Activated CD8-positive, alpha-beta T cell treated with anti-CD3 and anti-CD28 coated beads for 36 hours (primary cell): ENCODE data around the gene POLN. TPM values are rescaled to one million over a fixed set of nuclear protein-coding genes. Genes with fewer than 3 reads are reported as not detected.
"Not testable (repeated sequence)": the region's sequence is repeated elsewhere in the genome, so short reads cannot be mapped to it uniquely, and the experiment has no call there.

Experiments used
- ATAC-seq: fragments of 200-7000 bp; cut with Tn5 transposase; one replicate; pipeline ENCODE4 v1.10.0; 2021; ENCODE audit warnings: mild to moderate bottlenecking, moderate library complexity
- CTCF ChIA-PET: fragments of 350-600 bp; sonication (Branson Sonifier 250); formaldehyde crosslinking; loops from one replicate; lab custom pipeline; 2021; ENCODE audit warnings: antibody characterized with exemption; lab: Charles Lee
- POLR2A ChIA-PET: fragments of 350-600 bp; sonication (Branson Sonifier 250); formaldehyde crosslinking; loops from one replicate; lab custom pipeline; 2021; ENCODE audit warnings: antibody characterized with exemption; lab: Charles Lee
- DNase-seq: peaks from one replicate; pipeline ENCODE4 v3.0.0-alpha.2; 2020
- H3K27ac Mint-ChIP-seq: one replicate; pipeline ENCODE4 v1.8.0; 2021; ENCODE audit warnings: mild to moderate bottlenecking, mixed read lengths
- H3K27me3 Mint-ChIP-seq: one replicate; pipeline ENCODE4 v1.8.0; 2021; ENCODE audit warnings: mixed read lengths
- H3K36me3 Mint-ChIP-seq: one replicate; pipeline ENCODE4 v1.8.0; 2021; ENCODE audit warnings: low read depth, mixed read lengths
- H3K4me1 Mint-ChIP-seq: one replicate; pipeline ENCODE4 v1.8.0; 2021; ENCODE audit warnings: low read depth, mixed read lengths
- H3K4me3 Mint-ChIP-seq: one replicate; pipeline ENCODE4 v1.8.0; 2021; ENCODE audit warnings: mild to moderate bottlenecking, moderate library complexity, mixed read lengths
- H3K9me3 Mint-ChIP-seq: one replicate; pipeline ENCODE4 v1.8.0; 2021; ENCODE audit warnings: mixed read lengths
- intact Hi-C: fragments of 100-400 bp; cut with micrococcal nuclease; formaldehyde crosslinking; loops from one replicate; pipeline ENCODE4 v1.10.0; 2022
- total RNA-seq, 2 experiments: library from RNA; stranded (reverse); gene quantifications; one replicate each; pipeline ENCODE4 v1.2.3, GENCODE V29; 2021
- TF ChIP-seq, protein P1 (sequence below): fragments of 200-600 bp; IDR thresholded peaks from one replicate; pipeline ENCODE4 v1.8.0; 2022; ENCODE audit warnings: antibody characterized with exemption, mild to moderate bottlenecking

Gene POLN
- total RNA-seq, 2 experiments from 2014 or later, result 2.1 to 2.9 TPM

DNA sequence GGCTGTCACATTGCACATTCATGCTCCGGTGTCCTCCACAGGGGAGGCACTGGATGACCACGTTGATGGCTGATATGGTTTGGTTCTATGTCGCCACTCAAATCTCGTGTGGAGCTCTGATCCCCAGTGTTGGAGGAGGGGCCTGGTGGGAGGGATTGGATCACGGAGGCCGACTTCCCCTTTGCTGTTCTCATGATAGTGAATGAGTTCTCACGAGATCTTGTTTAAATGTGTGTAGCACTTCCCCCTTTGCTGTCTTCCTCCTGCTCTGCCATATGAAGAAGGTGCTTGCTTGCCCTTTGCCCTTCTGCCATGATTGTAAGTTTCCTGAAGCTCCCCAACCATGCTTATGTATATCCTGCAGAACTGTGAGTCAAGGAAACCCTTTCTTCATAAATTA, 205.1 kb downstream of the POLN start:
- no peaks in the 10 kb centered on the region for H3K9me3 Mint-ChIP-seq
- ChIA-PET POLR2A (interaction anchor here (0.7 to 1.9 kb wide), 2 partner anchors 28 to 432 kb away, joined by 4 to 7 read pairs; partner anchors contain the start of genes NELFA and RNF4), CTCF (no interaction called here)
- no peaks in the 10 kb centered on the region for H3K4me1 Mint-ChIP-seq
- H3K4me3 Mint-ChIP-seq, result no peak overlapping the region
- no peak for DNase-seq
- TF ChIP-seq, protein P1, sequence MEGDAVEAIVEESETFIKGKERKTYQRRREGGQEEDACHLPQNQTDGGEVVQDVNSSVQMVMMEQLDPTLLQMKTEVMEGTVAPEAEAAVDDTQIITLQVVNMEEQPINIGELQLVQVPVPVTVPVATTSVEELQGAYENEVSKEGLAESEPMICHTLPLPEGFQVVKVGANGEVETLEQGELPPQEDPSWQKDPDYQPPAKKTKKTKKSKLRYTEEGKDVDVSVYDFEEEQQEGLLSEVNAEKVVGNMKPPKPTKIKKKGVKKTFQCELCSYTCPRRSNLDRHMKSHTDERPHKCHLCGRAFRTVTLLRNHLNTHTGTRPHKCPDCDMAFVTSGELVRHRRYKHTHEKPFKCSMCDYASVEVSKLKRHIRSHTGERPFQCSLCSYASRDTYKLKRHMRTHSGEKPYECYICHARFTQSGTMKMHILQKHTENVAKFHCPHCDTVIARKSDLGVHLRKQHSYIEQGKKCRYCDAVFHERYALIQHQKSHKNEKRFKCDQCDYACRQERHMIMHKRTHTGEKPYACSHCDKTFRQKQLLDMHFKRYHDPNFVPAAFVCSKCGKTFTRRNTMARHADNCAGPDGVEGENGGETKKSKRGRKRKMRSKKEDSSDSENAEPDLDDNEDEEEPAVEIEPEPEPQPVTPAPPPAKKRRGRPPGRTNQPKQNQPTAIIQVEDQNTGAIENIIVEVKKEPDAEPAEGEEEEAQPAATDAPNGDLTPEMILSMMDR, result no peak
- H3K27me3 Mint-ChIP-seq, result peaks cover 27% of the 10 kb centered on the region
- no peak overlapping the region for H3K27ac Mint-ChIP-seq
- no peaks in the 10 kb centered on the region for H3K36me3 Mint-ChIP-seq
- ATAC-seq, result no peak
- intact Hi-C loops, result no loop called here

DNA sequence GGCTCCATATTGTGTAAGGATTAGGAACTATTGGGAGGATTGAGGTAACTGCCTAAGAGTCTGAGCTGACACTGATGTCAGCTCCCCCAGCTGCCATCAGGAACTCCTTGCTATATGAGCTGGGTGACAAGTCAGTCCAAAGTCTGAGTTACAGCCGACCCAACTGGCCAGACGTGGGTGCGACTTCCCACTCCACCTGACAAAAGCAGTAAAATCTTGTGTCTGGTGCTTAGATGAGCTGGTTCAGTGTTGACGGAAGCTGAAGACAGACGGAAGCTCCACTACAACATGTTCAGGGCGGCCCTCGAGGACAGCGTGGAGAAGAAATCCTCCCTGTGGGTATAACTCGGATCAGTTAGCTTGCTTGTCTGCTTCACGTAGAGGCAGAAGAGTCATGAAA, 205.6 kb downstream of the POLN start:
- Mint-ChIP-seq H3K4me3 (no peak overlapping the region), H3K4me1 (no peaks in the 10 kb centered on the region), H3K36me3 (no peaks in the 10 kb centered on the region), H3K9me3 (no peaks in the 10 kb centered on the region), H3K27ac (no peak overlapping the region), H3K27me3 (peaks cover 26% of the 10 kb centered on the region)
- DNase-seq (no peak), ATAC-seq (no peak)
- ChIA-PET CTCF (no interaction called here), POLR2A (interaction anchor here (0.7 to 1.9 kb wide), 3 partner anchors 23 to 433 kb away, joined by 3 to 7 read pairs (median 4); partner anchors contain the start of genes NELFA and RNF4)
- TF ChIP-seq, protein P1, result no peak
- intact Hi-C loops, result no loop called here

DNA sequence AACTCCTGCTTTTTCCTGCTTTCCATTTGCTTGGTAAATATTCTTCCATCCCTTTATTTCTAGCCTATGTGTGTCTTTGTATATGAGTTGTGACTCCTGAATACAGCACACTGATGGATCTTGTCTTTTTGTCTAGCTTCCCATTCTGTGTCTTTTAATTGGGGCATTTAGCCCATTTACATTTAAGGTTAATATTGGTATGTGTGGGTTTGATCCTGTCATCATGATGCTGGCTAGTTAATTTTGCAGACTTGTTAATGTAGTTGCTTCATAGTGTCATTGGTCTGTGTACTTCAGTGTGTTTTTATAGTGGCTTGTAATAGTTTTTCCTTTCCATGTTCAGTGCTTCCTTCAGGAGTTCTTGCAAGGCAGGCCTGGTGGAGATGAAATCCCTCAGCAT, 210.8 kb downstream of the POLN start:
- H3K4me1 Mint-ChIP-seq, H3K9me3 Mint-ChIP-seq, intact Hi-C loops, DNase-seq, H3K4me3 Mint-ChIP-seq, H3K36me3 Mint-ChIP-seq, CTCF ChIA-PET, ATAC-seq, H3K27ac Mint-ChIP-seq: not testable (repeated sequence)
- POLR2A ChIA-PET, result interaction anchor here (0.6 kb wide), 1 partner anchor 30 kb away, joined by 3 read pairs; no protein-coding TSS in a partner anchor
- peaks cover 30% of the 10 kb centered on the region for H3K27me3 Mint-ChIP-seq

DNA sequence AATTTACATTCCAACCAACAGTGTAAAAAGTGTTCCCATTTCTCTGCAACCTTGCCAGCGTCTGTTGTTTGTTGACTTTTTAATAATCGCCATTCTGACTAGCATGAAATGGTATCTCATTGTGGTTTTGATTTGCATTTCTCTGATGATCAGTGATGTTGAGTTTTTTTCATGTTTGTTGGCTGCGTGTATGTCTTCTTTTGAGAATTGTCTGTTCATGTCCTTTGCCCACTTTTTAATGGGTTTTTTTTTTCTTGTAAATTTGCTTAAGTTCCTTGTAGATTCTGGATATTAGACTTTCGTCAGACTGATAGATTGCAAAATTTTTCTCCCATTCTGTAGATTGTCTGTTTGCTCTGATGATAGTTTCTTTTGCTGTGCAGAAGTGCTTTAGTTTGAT, 214.8 kb downstream of the POLN start:
- H3K4me1 Mint-ChIP-seq, H3K9me3 Mint-ChIP-seq, H3K4me3 Mint-ChIP-seq, H3K27ac Mint-ChIP-seq, intact Hi-C loops, ATAC-seq, CTCF ChIA-PET, POLR2A ChIA-PET, H3K36me3 Mint-ChIP-seq, DNase-seq: not testable (repeated sequence)
- peaks cover 32% of the 10 kb centered on the region for H3K27me3 Mint-ChIP-seq

DNA sequence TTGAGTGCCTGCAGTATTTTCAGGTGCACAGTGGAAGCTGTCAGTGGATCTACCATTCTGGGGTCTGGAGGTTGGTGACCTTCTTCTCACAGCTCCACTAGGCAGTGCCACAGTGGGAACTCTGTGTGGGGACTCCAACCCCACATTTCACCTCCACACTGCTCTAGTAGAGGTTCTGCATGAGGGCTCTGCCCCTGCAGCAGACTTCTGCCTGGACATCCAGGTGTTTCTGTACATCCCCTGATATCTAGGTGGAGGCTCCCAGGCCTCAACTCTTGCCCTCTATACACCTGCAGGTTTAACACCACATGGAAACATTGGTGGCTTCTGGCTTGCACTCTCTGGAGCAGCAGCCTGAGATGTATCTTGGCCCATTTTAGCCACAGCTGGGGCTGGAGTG, 216.1 kb downstream of the POLN start:
- no peak overlapping the region for H3K4me3 Mint-ChIP-seq
- ATAC-seq, result no peak
- H3K9me3 Mint-ChIP-seq, result peaks cover 5% of the 10 kb centered on the region
- H3K36me3 Mint-ChIP-seq, result no peaks in the 10 kb centered on the region
- intact Hi-C loops, result no loop called here
- peaks cover 37% of the 10 kb centered on the region for H3K27me3 Mint-ChIP-seq
- H3K27ac Mint-ChIP-seq, result no peak overlapping the region
- H3K4me1 Mint-ChIP-seq, result no peaks in the 10 kb centered on the region
- TF ChIP-seq, protein P1, result no peak
- ChIA-PET POLR2A (no interaction called here), CTCF (no interaction called here)
- no peak for DNase-seq

DNA sequence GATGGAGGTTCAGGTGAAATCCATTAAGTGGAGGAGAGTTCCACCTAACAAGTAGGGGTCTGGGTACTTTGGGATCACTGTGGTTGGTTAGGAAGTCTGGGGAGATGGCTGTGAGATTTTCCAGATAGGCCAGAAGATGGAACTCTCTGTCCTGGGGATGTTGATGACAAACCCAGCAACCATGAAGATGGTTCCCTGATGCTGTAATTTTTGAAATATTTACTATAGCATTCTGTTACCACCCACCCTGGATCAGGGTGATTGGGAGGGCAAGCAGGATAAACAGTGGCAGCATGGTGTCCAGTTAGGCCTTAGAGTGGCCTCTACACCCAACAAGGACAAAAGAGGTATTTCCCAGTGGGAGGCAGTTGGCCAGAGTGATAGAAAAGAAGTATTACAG, 217.2 kb downstream of the POLN start:
- Mint-ChIP-seq H3K4me3 (no peak overlapping the region), H3K27ac (no peak overlapping the region), H3K27me3 (peaks cover 38% of the 10 kb centered on the region), H3K9me3 (peaks cover 5% of the 10 kb centered on the region), H3K4me1 (no peaks in the 10 kb centered on the region), H3K36me3 (no peaks in the 10 kb centered on the region)
- ATAC-seq (no peak), DNase-seq (no peak)
- intact Hi-C loops, result no loop called here
- POLR2A ChIA-PET, result interaction anchor here (1.6 kb wide), 1 partner anchor 16 kb away, joined by 4 read pairs; the partner anchor contains the start of gene NELFA
- CTCF ChIA-PET, result no interaction called here
- TF ChIP-seq, protein P1, result no peak

Other genes with a start within 250 kb of the POLN start
- gene NELFA, start 233.1 kb downstream of the POLN start, total RNA-seq, result 10 to 100 TPM; 43.9 to 46.3 TPM
- 1 to 10 TPM; 1.0 to 1.1 TPM for gene NAT8L, start 182.8 kb downstream of the POLN start, total RNA-seq
- gene HAUS3, start within 50 bp of the POLN start, total RNA-seq, result 10 to 100 TPM; 18.4 to 19.5 TPM
- 1 to 10 TPM; 1.5 to 2.3 TPM for gene MXD4, start 20.0 kb upstream of the POLN start, total RNA-seq
- gene ZFYVE28, start 176.5 kb upstream of the POLN start, total RNA-seq, result 1 to 10 TPM; 4.9 to 7.0 TPM
- gene CFAP99, start 176.8 kb upstream of the POLN start, total RNA-seq, result not detected
- gene RNF4, start 227.0 kb upstream of the POLN start, total RNA-seq, result 10 to 100 TPM; 94.6 to 96.2 TPM